IPS-NIHi7 (cell line): ENCODE data around the gene MARS1.

ENCODE experiments used
- DNase-seq: peaks from one replicate; pipeline ENCODE4 v3.0.0; 2012; ENCODE audit warnings: mixed read lengths; ENCODE audit errors: extremely low spot score

Gene MARS1

DNA sequence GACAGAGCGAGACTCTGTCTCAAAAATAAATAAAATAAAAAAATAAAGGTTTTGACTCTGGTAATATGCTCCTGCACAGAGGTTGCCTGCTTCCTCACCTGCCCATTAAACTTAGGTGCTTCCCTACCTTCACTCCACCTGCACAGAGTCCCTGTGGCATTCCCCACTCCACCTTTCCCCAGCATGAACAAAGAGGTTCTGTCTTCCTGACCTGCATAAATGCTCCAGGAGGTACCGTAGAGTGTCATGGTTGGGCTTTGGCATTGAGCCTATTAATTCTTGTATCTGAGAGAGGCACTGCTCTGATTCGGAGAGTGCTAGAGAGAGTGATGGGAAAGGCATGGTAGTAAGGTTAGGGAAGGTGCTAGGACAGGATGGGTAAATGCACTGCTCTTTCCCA is 14.5 kb upstream of the MARS1 start:
- no peak for DNase-seq

DNA sequence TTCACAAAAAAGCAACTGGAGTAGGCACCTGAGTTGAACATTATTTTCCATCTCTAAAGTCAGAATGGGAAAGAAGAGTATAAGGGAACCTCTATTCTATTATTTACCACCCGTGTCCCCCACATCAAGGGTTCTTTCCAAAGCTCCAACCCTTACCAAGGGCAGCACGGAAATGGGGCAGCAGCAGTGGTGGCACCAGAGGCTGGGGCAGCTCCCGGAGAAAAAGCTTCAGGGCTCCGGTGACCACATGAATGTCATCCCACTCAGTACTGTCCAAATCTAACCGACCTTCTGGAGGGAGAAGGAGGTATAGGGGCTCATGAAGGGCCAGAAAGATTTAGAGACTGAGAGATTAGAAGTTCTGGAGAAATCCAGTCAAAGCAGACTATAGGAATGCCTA is 14.0 kb upstream of the MARS1 start:
- DNase-seq, result no peak

DNA sequence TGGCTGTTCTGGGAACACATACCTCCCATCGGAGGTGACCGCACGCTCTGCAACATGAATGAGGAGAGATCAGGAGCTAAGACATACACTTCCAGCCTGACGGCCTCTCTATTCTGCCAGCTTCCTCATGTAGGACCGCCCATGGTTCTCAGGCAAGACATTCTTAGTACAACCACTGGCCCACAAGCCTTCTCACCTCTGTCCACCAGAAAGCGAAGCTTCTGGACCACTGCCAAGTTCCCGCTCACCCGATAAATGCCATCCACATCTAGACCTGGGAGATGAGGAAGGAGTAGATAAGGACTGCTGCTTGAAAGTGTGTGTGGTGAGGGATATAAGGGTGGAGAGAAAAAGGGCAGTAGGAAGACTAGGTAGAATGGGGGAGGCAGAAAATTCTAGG is 13.4 kb upstream of the MARS1 start:
- DNase-seq, result no peak

DNA sequence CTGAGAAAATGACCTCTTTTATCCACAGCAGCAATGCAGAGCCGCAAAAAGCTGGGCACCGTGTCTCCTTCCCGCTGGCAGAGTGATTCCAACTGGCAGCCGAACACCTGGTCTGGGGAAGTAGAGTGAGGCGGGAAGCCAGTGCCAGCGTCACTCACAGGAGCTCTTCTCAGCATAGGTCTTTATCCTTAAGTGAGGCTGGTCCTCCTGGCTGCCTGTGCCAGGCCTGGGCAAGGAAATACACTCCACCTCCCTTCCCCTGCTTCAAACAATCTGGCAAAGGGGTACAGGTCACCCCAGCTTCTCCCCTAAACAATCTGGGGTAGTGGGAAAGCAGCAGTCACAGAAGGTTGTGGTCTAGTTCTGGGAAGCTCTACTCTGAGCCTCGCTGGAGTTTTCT is 13.0 kb upstream of the MARS1 start:
- DNase-seq, result no peak

DNA sequence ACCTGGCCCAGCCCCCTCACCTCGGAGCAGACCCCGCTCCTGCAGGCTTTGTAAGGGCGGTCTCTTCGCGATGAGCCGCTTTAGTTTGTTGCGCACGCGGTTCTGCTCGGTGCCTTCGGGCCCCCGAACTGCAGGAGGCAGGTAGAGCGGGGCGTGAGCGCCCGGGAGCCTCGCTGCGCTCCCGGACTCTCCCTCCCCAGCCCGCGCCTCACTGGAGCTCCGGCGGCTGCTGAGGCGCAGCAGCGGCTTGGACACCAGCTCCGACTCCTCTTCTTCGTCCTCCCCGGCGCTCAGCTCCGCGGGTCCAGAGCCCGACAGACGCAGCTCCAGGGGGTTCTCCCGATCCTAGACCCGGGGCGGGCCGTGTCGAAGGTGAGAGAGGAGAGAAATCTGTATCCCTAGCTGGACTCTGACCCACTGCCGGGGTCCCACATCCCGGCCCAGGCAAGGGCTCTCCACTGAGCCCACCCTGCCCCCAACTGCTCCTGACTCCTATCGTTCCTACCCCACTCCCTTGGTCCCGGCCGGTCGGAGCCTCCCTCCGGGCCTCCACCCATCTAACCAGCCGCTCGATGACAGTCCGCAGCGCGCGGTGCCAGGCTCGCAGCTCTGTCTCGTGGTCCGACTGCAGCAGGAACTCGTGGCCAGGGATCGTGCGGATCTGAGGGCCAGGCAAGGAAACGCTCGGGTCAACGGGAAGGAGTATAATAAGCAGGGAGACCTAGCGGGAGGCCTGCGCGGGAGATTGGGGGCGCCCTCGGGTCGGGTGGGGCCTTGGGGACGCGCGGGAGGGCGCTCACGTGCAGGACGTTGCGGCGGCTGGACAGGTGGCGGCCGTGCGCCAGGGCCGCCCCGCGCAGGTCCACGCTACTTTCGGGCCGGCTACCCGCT is 12.4 kb upstream of the MARS1 start:
- DNase-seq, result peak; percentile 55

DNA sequence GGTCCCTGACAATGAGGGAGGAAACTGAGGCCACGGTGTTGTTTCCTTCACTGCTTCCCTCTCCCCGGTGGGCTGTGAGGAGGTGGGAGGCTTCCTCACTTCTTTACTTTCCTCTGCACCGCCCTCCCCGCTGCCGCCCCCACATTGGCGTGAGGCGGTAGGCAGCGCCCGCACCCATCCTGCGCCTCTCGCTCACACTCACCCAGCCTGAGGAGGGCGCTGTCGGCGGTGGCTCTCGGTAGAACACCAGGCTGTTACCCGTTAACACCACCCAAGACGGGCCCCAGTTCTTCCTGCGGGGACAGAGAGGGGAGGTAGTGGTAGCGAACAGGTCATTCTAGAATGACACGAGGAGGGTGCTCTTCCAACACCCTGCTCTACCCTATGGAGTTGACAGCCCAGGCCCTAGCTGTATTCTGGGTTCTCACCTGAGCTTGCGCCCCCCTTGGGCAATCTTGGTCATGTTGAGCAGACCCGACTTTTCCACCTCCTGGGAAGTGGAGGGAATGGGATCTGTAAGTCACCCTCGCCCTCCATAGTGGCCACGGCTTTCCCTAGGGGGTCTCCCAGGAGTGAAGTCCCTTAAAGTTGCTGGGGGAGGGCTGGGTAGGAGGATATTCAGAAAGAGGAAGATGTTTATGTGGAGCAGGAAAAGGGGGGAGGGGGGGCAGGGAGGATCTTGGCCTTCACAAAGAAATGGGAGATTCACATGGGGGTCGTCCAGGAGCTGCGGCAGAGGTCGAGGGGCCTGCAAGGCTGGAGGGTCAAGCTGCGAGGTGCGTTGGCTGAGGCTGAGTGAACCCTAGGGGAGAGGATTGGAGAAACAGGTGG is 11.5 kb upstream of the MARS1 start:
- DNase-seq, result peak; percentile 56

DNA sequence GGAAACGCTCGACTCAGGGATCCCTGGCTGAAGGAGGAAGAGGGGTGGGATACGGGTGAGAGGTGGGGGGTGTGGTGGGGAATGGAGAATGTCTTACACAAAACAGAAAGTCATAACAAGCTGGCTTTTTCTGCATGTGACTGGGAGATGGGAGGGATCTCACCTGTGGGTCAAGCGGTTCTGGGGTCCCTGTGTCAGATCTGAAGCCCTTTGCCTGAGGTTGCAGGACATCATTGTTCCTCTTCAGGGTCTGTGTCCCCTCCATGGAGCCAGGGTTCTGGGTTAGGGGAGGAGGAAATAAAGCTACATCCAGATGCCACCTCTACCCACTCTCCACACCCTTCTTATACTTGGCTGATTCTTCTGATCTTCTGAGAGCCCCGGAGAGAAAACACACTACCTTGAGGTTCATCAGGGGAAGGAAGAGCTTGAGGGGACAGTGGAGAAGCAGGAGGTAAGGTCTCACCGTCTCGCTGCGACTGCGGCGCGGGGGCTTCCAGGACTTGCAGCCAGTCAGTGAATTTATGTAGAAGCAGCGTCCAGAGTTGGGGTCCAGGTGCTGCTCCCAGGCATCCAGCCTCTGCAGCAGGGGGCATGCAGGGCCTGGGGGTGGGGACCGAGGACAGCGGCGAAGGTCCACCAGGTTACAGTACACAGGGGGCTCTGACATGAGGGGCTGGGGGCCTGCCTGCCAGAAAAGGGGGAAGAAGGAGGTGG is 10.7 kb upstream of the MARS1 start:
- DNase-seq, result no peak

DNA sequence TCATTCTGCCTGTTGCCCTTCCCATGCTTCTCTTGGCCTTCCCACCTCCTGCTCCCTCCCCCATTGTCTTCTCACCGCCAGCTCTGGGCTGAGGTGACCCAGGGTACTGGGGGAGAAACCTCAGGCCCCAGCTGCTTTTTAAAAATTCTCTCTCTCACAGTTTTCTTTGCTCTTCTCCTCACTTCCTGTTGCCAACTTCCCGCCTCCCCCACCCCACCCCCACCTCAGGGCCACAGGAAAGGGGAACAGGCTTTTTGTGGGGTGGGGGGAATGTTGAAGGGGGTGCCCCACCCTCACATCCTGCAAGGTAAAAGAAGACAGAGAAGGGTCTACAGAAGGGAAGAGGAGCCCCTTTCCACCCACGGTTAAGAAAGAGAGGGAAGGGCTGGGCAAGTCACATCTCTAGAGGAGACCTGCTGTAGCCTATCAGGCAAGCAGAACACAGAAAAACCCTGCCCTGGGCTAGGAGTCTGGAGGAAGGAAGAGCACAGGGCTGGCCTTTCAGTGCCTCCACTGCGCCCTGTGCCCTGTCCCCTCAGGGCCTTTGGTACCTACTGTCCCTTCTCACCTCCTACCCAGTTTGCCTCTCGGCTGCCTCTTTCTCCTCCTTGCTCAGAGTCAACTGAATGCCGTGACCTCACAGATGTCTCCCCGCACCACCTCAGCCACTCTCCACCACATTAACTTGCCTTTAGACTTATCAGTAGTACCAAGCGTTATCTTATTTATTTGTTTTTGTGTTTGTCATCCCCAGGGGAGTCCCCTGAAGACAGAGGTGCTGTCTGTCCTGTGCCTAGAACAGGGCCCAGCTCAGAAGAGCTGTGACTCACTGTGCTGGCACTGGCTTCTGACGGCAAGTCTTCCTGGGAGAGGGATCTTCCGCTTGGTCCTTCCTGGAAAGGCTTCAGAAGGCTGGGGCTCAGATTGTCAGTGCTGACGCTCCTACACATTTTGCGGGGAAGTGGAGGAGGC is 9.9 kb upstream of the MARS1 start:
- DNase-seq, result no peak

DNA sequence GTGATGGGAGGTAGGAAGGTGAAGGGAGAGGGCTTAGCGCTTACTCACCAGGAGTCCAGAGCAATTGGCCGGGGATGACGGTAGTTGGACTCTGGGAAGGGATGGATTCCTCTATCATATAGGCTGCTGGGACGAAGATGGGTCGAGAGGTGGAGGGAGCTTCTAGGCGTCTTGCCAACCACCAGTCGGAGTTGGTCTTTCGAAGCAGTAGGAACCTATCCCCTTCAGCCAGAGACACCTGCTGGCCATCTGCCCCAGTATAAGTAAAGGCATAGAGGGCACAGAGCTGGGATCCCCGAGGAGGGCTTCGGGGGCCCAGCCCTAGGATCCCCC is 8.9 kb upstream of the MARS1 start:
- DNase-seq, result no peak

DNA sequence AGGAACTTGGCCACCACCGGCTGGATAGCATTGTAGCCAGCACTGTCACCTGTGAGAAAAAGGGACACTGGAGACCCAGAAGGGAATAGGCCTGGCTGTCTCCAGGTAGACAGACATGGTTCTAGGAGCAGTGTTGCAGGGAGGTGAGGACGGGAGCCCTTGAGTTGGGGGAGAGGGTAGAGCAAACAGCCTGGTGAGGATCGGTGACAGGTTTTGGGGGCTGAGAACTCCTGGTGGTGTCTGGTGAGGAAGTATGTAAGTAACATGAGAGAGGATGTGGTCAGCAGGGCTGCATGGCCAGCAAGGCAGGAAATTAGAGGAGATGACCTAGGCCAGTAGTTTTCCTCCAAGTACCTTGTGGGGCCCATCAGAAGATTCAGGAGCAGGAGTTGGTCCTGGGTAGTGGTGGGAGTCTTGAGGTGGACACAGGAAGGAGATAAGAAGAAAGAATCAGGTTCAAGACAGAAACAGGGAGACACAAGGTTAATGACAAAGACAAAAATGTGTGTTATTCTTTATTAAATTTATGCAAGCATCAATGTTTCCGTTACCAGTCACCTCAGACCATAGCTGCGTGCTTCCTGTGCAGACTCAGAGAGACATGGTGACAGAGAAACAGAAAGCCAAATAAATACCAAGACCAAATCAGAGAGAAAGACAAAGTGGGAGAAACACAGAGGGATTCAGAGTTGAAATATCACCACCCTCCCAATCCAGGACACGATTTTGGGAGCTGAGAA is 8.3 kb upstream of the MARS1 start, which contains the start of gene ARHGAP9:
TSS of gene ARHGAP9 (minus strand) at position 491 of the 740 bp plus-strand sequence. CDS start at position 31, 460 bp downstream.
- DNase-seq, result no peak

DNA sequence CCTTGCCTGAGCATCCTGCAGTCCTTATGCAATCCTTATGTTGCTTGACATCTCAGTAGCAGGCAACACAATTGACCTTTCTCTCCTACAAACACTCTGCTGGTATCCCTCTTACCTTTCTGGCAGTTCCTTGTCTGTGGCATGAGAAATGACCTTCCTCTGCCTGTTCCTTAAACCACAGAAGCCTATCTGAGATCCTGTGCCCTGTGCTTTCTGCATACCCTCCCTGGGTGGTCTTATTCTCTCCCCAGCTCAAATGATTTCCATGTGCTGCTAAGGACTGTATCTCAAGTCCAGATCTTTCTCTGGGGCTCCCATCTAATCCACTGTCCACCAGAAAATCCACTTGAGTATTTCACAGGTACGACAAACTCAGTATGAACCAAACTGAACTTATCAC is 6.2 kb upstream of the MARS1 start:
- no peak for DNase-seq

DNA sequence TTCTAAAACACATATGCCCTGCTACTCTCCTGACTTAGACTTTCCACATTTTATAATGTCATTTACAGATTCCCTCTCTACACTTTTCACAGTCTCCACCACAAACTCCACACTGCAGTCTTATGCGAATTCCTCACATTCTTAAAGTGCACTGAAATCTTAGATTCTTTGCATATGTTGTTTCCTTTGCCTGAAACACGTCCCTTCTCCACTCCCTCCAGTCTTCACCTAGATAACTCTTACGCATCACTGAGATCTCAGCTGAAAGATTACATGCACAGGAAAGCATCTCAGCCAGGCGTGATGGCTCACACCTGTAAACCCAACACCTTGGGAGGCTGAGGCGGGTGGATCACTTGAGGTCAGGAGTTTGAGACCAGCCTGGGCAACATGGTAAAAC is 4.4 kb upstream of the MARS1 start:
- DNase-seq, result no peak

DNA sequence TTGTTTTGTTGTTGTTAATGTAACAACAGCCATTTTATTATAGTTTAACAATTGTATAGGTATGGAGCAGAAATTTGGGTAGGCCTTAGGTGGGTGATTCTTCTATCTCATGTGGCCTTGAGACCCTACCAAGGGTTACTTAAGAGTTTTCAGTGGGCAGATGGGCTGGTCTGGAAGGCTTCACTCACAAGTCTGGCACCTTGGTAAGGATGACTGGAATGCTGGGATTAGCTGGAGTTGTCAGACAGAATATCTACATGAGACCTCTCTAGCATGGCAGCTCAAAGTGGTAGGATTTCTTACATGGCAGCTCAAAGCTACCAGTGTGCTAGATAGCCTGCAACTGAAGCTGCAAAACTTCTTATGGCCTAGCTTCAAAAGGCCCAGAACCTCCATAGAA is 2.2 kb upstream of the MARS1 start:
- DNase-seq, result no peak

DNA sequence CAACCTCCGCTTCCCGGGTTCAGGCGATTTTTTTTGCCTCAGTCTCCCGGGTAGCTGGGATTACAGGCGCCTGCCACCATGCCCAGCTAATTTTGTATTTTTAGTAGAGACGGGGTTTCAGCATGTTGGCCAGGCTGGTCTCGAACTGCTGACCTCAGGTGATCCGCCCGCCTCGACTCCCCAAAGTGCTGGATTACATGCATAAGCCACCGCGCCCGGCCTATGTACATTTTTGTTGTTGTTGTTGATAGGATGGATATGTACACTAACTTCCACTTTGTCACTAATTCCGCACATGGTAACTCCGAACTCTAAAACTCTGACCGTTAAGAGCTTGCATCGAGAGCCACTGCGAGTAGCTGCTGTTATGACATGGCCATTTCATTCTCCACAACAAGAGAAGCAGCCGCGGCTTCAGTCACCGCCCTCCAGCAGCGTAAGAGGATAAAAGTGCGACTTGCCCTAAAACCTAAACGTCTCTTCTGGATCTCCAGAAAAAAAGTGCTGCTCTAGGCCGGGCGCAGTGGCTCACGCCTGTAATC is 742 bp upstream of the MARS1 start:
- no peak for DNase-seq

DNA sequence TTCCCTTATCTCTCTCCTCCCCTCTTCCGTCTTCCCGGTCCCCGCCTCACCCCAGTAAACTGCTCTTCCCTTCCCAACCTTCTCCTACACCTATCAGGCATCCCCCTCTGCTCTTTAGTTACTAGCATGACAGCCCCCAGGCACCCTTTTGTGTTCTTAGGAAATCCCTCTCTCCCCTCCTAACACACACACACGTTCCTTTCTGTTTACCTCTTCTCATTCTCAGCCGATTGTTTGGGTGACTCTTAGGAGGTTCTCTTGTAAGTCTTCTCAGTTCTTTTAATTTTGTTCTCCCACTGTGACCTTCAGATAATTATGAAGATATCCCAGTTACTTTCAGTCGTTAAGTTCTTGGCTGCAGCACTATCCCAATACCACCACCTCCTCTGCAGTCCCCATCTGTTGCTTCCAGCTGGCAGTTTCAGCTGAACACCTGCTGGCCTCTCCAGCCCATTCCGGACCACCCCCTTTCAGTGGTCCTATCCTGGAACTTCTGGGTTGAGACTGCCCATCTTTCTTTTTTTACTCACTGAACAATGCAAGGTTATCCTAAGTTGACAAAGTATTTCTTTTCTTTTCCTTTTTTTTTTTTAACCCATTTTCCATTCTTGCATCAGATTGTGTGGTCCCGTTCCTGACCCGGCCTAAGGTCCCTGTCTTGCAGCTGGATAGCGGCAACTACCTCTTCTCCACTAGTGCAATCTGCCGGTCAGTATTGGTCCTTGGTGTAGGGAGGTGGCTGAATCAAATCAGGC is 711 bp downstream of the MARS1 start:
- DNase-seq, result no peak

DNA sequence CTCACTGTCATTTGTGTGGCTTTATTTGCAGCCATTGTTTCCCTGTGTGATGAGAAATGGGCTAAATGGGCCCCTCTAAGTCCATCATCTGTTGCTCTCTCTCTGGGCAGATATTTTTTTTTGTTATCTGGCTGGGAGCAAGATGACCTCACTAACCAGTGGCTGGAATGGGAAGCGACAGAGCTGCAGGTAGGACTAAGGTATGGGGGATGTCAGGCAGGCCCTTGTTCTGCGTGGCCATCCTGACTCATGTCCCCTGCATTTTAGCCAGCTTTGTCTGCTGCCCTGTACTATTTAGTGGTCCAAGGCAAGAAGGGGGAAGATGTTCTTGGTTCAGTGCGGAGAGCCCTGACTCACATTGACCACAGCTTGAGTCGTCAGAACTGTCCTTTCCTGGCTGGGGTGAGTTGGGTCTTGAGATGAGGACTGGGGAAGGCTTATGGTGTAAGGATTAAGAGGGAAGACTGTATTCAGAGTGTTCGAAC is 1.3 kb downstream of the MARS1 start:
- DNase-seq, result no peak

DNA sequence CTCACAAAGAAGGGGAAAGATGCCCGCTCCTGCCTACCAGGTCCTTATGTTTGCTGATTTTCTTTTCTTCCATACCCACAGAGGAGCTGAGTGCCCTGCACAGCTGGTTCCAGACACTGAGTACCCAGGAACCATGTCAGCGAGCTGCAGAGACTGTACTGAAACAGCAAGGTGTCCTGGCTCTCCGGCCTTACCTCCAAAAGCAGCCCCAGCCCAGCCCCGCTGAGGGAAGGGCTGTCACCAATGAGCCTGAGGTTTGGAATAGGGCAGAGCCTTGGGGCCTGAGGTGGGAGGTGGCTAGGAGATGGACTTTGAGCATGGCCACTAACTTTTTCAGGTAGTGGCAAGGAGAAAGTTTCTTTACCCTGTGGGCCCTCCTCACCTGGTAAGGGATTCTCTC is 2.3 kb downstream of the MARS1 start:
- DNase-seq, result no peak

DNA sequence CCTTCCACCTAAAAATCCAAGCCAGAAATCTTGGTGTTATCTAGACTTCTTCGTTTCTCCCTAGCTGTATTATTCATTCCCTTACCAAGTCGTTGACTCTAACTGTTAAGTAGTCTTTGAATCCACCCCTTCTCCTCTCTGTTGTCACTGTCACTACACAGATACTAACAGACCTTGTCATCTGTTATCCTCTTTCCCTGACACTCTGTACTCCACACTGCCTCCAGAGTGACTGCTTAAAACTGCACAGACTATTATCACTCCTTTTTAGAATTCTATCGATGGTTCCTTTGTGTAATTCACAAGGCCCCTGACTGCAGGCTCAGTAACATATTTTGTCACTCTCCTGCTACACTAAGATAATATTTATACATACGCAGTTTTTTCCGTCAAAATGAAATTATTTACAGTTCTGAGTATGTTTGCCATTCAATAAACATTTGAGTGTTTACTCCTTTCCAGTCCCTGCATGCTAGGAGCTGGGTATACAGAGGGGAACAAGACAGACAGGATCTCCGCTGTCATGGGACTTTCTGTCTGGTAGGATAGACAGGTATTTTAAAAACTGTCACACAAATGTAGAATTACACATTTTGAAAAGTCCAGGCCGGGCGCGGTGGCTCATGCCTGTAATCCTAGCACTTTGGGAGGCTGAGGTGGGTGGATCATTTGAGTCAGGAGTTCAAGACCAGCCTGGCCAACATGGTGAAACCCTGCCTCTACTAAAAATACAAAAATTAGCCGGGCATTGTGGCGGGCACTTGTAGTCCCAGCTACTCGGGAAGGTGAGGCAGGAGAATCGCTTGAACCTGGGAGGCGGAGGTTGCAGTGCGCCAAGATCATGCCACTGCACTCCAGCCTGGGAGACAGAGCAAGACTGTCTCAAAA is 3.8 kb downstream of the MARS1 start:
- DNase-seq, result no peak
